HCEC 1CT (cell line): ENCODE results near the gene HOXA3.

Experiments used
- DNase-seq: peaks from one replicate; pipeline ENCODE4 v3.0.0-alpha.2; 2017

The HOXA3 gene

DNA sequence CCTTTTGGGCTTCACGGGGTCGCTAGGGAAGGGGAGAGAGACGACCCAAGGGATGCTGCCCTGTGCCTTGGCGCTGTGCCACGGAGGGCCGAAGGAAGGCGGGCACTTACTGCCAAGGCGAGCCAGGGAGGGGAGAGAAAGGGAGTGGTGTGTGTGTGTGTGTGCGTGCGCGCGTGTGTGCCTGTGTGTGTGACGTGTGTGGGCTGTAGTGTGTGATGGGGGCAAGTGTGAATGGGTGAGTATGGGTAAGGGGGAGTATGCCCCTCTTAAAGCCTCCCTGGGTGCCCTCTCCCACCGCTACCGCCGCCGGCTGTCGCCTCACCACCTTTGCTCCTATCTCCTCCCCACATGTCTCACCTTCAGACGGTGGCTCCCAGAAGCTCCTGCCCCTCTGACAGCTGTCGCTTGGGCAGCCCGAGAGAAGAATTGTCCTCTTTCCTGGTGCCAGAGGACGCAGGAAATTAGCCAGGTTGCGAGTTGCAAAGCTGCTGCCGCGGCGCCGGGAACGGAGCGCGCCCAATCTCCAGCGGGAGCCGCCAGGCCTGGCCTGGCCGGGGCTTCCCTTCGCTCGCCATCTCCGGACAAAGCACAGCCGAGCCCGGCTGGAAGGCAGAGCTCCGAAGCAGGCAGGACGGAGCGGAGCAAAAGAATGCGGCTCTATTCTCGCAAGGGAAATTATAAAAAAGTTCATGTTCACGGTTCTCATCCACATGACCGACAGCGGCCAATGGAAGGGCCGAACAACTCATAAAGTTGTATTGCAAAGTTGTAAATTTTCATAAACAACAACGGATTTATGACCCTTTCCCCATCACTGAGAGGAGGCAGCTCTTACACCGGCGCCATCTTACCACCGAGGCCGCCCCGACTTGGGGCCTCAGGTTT lies at the start of gene HOXA3:
HOXA3 (minus strand) TSS at position 653 of the 885 bp plus-strand sequence. CDS start 41,943 bp downstream, outside the sequence.
- DNase-seq: peak; percentile 83

- no peak for DNase-seq
Observed at GRCh38 chr7:27201580-27202017, 49.2 kb upstream of the HOXA3 start.

GRCh38 chr7:27200761-27201579 lies 48.6 kb upstream of the HOXA3 start:
- no peak for DNase-seq

DNA sequence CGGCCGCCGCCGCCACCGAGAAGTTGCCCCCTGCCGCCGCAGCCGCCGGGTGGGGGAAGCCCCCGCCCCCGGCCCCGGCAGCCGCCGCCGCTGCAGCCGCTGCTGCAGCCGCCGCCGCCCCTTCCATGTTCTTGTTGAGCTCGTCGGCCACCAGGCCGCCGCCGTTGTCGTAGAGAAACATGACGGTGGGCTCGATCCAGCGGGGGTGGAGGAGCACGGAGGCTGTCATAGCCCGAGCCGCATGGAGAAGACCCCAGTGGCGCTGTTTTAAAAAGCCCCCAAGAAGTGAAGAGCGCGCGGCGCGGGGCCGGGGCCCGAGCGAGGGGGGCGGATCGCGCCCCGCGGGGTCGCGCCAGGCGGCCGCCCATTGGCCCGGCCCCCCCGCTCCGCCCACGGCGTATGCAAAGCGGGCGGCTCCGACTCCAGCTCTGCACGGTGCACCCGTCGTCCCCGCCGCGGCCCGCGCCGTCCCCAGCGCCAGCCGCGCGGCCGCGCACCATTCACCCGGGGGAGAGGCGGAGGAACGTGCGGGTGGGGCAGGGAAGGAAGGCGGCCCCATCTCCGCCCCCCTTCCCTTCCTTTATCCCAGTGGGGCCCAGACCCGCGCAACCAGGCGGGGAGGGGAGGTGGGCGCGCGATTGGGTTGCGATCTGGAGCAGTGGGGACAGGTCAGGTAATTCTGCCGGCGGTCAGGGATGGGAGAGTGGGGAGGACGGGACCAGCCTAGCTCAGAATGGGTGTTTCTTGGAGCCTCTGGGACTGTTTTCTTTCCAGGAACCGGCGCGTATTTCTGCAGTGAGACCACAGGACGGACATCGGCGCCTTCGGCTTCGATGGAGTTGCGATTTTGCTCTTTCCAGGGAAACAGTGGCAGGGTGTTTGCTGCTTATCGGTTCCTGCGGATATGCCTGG lies 47.7 kb upstream of the HOXA3 start, which contains the start of gene HOXA13:
HOXA13 (minus strand) TSS at position 243 of the 912 bp plus-strand sequence; CDS start at position 229, 14 bp downstream.
- DNase-seq: peak; percentile 61

DNA sequence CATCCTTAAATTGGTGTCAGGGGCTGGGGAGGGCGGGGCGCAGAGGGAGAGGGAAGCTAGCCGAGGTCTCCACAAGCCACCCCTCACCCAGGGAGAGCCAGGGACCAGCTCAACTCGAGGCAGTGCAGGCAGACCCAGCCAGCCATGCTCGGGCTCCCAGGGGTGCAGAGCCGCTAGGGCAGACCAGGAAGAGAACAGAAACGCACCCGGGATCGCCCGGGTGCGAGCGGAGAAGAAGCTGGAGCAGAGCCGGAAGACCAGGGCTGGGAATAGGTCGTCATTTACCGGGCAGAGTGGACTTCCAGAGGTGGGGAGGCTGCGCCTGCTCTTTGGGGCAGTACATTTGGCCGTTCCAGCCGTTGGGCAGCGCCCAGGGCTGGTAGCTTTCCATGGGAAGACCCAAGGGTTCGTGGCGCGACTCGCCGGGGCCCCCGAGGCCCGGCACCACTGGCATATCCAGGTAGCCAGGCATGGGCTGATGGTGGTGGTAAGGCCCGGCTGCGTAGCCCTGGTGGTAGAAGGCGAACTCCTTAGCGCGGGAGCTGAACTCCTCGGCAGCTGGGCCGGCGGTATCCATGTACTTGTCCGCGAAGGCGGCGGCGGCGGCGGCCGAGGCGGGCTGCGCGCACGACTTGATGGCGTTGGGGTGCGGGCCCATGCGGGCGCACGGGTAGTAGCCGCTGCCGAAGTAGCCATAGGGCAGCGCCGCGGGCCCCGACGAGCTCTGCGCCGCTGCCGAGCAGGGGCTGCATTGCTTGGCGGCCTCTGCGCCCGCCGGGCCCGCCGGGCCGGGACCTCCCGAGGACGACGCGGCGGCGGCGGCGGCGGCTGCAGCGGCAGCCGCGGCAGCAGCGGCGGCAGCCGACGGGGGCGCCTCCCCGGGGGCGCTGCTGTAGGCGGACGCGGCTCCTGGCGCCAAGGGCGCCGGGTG lies 46.8 kb upstream of the HOXA3 start:
- no peak for DNase-seq

DNA sequence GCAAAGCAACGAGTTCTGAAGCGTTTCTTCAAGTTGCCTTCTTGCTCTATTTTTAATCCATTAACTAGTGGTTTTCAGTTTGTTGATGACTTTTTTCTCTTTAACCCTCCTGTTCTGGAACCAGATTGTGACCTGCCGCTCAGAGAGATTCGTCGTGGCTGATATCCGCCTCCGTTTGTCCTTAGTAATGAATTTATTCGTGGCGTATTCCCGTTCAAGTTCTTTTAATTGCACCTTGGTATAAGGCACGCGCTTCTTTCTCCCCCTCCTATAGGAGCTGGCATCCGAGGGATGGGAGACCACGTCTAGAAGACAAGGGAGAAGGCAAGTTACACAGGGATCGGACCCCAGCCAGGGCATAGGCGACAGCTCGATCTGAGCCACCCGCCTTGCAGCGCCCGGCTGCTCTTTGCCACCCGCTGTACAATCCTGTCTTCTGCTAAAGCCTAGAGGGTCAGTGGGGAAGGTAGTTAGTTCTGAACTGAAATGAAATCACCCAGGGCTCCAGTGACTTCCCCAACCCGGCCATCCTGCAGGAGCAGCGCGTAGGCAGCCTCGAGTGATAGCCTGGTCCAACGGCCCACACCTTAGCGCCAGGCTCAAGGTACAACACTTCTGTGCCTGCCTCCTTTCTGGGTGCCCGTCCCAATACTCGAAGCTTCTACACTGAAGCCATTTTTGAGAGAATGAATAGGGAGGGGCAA lies 45.9 kb upstream of the HOXA3 start:
- no peak for DNase-seq

DNA sequence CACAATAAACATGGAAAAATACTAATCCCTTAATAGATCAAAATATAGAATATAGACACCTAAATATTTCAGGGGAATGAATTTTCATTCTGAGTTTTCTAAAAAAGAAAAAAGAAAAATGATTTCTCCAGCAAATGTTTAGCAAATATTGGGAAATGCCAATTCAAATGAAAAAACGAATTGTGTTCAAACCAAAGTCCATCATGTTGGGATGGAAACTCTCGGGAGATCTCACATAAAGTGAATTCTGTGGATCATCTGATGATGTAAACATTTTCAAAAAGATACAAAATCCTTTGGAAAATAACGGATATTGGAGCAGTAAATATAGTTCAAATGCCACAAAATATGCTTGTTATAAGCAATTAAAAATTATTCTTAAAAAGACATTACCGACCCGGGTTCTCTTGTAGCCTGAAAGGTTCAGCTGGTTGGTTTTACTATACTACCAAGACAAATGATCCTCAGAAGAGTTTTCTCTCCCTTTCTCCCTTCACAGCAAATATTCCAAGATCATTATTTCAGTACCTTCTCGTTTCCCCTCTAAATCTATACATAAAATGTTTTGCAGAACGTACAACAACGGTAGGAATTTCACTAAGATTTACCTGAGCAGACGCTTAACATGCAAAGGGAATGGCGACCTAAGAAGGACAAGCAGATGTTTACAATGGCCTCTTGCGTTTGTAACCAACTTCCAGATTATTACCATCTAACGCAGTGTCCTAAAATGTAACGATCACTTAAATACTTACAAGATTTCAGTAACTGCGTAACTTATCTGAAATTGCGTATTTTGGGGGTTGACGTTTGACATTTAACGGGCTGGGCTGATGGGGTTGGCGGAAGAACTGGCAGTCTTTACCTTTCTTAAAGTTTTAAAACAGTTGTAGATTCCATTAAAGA lies 45.0 kb upstream of the HOXA3 start:
- DNase-seq: no peak

DNA sequence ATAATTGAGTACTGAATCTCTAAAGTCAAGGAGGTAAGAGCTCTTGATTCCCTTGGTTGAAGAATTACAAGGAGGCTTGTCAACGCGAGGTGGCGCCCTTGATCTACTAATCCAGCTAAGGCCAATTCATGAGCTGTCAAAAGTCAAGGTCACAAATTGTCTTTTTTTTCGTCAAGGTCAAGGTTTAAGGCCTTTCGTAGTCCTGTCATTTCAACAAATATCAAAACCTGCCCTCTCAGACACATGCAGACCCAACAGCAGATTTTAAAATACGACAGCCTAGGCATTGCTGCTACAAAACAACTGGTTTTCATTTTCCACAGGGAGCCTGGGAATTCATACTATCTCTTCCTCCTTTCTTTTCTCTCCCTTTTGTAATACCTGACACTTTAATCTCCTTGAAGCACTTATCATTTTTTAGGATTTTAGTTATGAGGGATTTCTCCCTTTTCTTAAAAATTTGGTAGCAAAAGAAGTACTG lies 43.9 kb upstream of the HOXA3 start:
- DNase-seq: no peak

GRCh38 chr7:27194686-27195379 lies 42.5 kb upstream of the HOXA3 start:
- DNase-seq: no peak

GRCh38 chr7:27194002-27194352 lies 41.6 kb upstream of the HOXA3 start:
- no peak for DNase-seq

GRCh38 chr7:27193335-27194001 lies 41.1 kb upstream of the HOXA3 start:
- DNase-seq: no peak

DNA sequence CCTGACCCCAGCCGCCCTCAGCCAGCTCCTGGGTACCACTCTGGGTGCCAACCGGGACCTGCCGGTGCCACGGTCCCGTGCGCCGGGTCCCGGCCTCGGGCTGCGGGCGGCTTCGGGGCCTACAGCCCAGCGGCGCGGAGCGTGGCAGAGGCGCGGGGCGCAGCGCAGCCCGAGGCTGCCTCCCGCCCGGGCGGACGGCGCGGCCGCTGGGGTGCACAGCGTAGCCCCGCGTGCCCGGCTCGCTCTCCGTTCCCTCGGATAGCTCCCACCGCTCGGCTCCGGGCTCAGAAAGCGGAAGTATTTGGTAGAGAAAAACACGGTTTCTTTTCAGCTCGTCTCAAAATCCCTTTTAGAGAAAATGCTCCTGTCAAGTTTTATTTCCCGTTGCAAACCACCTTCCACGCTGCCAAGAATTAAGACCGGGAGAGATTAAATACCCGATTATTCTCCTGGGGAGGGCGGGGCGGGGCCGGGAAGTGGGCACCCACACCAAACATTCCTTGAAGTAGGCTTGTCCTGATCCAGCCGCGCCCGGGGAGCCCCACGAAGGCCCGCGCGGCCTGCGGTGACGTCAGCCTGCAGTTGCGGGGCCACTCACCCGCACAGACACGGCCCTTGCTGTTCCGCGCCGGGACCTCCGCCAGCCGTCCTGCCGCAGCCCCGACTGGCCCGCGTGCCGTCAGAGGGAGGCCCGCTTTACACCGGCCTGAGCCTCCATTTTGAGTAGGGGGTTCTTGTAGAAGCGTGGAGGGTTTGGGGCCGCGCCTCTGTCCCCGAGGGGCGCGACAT lies 40.4 kb upstream of the HOXA3 start:
- DNase-seq: peak; percentile 18

DNA sequence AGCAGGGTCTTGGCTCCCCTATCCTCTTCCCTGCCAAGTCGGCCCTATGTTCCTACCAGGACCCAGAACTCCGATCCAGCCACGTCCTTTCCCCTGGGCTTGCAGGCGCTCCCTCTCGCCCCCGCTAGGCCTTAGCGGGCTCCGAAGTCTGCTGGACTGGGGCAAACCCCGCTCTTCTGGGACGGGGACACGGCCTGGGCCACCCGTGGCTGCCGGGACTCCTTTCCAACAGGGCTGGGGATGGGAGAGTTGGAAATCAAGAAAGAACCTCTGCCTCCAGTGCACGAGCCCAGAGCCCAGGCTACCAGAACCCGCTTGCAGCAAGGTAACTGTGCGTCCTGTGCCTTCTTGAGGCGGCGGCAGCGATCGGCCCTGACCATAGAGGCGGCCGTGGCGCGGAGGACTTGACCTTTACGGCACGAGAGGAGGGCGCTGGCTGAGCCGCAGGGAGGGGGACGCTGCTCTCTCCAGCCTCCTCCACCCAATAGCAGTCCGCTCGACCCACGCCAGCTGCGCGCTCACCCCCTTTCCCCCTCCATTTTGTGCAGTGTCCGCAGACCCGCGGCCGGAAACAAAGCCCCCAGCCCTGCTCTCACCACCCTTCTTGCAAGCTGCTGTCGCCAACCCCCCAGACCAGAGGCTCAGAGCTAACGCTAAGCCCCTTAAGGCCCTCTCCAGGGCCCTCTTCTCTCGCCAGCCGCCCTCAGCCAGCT lies 39.6 kb upstream of the HOXA3 start:
- DNase-seq: peak; percentile 32

DNA sequence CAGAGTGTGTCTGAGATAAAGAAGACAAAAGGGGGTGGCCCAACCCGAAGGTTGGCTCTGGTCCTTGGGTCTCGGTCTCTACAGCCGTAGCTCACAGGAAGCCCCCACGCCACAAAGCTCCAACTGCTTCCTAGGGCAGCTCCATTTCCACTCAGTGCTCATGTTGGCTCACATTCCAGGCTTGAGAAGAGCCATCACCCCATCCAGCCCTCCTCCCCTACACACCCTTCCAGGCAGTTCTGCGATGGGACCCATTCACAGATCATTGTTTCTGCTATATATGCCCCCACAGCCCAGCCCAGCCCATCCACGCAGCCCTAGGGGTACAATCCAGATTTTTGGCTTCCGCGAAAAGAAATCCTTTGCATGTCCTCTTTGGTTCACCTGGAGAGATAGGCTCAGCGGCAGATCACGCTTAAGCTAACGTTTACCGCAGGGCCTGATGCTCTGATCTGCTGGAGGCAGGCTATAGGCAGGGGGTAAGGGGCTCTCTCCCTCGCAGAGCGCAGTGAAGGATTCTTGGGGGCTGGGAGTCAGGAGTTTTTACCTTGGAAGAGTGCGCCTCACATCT lies 38.9 kb upstream of the HOXA3 start:
- no peak for DNase-seq

DNA sequence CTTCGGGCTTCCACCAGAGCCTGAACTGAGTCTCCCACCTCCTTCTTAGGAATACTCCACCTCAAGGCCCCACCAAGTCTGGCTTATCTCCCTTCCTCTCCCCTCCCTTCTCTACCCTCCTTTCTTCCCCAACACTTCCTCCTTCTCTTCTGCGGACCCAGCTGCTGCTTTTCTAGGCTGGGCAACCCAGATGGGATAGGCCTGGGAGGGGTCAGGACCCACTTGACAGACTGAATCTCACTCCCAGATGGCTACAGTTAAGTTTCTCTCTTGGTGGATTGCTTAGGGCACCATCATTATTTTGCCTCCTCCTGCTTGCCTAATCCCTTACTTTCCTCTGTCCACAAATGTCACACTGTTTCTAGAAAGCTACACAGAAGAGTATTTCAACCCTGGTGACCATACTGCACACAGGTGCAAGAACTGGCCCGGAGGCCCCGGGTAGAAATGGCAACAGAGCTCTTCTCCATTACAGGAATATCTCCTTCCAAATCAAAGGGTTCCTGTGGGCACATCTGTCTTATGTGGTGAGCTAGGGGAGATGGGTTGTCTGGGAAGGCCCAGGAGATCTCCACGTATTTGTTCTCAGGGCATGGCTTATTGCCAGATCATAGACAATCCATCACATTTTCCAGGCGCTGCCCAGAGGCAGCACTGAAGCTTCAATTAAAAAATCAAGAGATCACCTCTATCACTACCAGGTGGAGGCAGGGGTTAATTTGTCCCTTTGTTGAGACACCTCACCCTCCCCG lies 37.8 kb upstream of the HOXA3 start:
- DNase-seq: no peak
